ENCODE data around the gene GPR26.

GRCh38 chr10:123673198-123673597 lies 7.0 kb downstream of the GPR26 start:
- TF ChIP-seq CTCF (IDR thresholded peaks at IDR 0.05) (no peak), POLR2A (IDR thresholded peaks at IDR 0.05) (no peak)
